Measurements from ENCODE around the gene TAS2R13.

Gene TAS2R13

DNA sequence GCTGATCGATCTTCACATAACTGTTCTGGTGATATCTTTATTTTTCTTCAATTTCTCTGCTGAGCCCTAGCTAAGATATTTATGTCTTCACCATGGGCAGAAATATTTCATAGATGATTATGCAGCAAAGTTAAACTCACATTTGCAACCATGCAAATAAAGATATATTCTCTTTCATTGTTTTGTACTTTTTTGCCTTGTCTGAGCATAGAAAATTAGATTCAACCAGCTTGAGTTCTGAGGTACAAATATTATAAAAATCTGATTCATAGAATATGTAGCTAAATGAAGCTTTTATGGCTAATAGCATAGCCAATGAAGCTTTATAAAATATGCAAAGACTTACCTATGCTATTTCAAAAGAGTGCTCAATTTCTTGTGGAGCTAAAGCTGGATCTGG, at the start of gene TAS2R13:
TSS of gene TAS2R13 (minus strand) at position 101 of the 400 bp plus-strand sequence. CDS start 264 bp downstream, outside the sequence.
- DNase-seq: no peak

DNA sequence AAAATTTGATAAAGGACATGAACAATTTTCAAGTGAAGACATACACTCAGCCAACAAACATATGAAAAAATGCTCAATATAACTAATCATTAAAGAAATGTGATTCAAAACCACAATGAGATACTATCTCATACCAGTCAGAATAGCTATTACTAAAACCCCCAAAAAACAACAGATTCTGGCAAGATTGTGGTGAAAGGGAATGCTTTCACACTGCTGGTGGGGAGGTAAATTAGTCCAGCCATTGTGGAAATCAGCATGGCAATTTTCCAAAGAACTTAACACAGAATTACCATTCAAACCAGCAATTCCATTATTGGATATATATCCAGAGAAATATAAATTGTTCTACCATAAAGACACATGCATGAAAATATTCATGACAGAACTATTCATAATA, 48.4 kb upstream of the TAS2R13 start:
- DNase-seq: no peak

DNA sequence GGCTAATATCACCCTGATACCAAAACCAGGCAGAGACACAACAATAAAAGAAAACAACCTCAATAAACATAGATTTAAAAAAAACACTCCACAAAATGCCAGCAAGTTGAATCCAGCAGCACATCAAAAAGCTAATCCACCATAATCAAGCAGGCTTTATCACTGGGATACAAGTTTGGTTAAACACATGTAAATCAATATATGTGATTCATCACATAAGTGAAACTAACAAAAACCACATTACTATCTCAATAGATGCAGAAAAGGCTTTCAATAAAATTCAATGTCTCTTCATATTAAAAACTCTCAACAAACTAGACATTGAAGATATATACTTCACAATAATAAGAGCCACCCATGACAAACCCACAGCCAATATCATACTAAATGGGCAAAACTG, 46.7 kb upstream of the TAS2R13 start:
- DNase-seq: no peak

DNA sequence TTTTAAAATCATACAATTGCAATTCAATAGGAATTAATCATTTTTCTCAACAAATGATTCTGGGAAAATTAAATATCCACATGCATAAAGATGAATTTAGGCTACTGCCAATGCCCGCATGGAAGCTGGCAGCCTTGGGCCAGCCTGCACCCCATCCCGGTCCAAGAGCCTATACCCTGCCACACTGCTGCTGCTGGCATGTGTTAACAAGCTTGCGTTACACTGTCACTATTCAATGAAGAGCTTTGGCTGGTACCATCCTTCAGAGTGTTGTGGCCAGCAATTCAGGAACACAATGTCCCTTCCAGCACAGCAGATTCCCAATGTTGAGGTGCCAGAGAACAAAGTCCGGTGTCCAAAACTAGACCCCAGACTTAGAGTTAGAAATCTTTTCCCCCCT, 43.3 kb upstream of the TAS2R13 start:
- no peak for DNase-seq

GRCh38 chr12:10943167-10943566, 33.8 kb upstream of the TAS2R13 start:
- no peak for DNase-seq

GRCh38 chr12:10941916-10942607, 32.7 kb upstream of the TAS2R13 start:
- no peak for DNase-seq

GRCh38 chr12:10941369-10941768, 32.0 kb upstream of the TAS2R13 start:
- DNase-seq: no peak

DNA sequence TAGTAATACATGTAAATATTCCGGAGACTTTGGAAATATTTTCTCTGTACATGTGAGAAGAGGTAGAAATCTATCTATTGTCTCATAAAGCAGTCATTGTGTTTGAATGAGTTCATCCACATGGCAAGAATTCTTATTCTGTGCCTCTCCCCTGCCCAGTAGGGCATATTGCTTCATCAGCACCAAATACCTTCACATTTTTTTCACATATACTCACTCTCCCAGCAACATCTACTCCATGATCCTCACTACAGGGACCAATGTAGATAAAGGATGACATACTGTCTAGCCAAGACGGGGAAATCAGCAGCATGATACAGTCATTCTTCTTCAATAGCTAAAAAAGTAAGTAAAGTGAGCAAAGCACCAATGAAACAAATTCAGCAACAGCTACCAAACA, 31.0 kb upstream of the TAS2R13 start:
- no peak for DNase-seq

DNA sequence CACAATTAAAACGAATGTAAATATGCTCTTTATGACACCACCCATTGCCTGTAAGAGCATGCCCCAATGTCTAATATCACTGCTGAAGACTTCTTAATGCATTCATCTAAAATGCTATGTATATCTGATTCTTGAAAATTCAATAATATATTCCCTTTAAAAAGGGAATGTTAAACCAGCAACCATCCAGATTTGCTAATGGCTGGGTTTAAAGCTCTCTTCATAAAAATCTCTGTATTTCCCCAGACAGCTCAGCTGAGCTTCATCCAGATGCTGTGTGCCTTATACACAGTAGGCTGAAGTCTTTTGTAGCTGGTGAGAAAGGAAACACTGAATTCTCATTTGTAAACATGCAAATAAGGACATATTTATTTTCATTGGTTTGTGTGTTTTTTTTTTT, 29.8 kb upstream of the TAS2R13 start, which contains the start of gene TAS2R14:
TSS of gene TAS2R14 (minus strand) at position 101 of the 400 bp plus-strand sequence. CDS start at position 45, 56 bp downstream.
- DNase-seq: no peak

- DNase-seq: no peak
Observed at GRCh38 chr12:10936506-10936905, 27.1 kb upstream of the TAS2R13 start.

GRCh38 chr12:10928746-10929286, 19.5 kb upstream of the TAS2R13 start, which contains the start of gene PRH2:
Gene PRH2, plus strand, starts transcription at chr12:10929236. Its CDS starts 38 bp downstream, at chr12:10929274.
- DNase-seq: no peak

GRCh38 chr12:10926269-10926668, 16.9 kb upstream of the TAS2R13 start:
- no peak for DNase-seq

DNA sequence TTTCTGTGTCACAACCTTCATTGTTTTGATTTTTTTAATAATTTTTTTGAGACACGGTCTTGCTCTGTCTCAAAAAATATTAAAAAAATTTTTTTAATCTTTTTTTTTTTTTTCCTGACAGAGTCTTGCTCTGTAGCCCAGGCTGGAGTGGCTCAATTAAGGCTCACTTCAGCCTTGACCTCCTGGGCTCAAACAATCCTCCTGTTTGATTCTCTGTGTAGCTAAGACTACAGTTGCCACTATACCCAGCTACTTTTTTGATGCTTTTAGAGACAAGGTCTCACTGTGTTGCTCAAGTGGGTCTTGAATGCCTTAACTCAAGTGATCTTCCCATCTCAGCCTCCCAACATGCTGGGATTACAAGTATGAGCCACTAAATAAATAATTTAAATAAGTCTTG, 10.4 kb upstream of the TAS2R13 start:
- no peak for DNase-seq

DNA sequence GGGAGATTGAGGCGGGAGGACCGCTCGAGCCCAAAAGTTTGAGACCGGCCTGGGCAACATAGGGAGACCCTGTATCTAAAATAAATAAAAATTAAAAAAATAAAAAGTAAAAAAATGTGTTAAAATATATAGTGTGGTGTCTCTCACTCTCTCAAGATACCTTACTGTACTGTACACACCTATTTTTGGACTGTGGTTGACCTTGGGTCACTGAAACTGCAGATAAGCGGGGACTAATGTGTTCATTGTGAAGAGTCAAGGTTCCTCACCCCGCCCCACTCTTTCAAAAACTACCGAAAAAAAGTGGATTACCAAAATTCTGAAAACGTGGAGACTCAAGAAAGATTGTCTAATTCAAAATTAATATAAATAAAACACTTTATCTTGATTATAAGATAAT, 1.0 kb upstream of the TAS2R13 start:
- no peak for DNase-seq

GRCh38 chr12:10904686-10905085, 4.7 kb downstream of the TAS2R13 start:
- no peak for DNase-seq

GRCh38 chr12:10901427-10901826, 7.9 kb downstream of the TAS2R13 start:
- DNase-seq: no peak

GRCh38 chr12:10900972-10901371, 8.4 kb downstream of the TAS2R13 start:
- DNase-seq: no peak

DNA sequence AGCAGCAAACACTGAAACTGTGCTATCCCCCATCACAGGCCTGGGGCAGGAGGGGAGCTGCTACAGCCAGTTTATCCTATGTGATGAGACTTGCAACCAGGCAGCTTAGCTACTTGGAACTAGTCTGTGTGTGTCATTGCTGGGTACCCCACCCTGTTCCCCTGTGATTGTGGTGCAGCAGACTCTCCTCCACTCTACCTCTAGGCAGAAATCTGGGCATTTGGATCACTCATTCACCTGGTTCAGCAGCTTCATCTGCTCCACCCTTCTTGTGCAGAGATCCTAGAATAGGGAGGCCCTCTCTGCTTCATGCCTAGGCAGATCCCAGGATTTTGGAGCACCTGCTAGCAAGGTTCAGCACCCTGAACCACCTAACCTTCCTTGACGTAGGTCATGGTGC, 8.8 kb downstream of the TAS2R13 start:
- no peak for DNase-seq

DNA sequence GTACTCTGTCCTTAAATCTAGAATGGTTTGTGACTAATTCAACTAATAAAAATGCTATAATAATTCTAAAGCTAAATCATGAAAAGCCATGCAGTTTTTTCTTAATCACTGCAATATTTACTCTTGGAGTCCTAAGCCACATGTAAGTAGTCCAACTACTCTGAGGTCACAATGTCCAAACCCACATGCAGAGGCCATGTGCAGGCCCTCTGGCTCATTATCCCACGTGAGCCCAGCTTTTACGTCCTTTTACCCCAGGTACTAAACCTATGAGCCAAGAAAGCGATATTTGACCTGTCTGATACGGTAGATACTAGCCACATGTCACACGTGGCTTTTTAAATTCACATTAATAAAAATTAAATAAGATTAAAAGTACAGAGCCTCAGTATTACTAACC, 12.5 kb downstream of the TAS2R13 start:
- no peak for DNase-seq

DNA sequence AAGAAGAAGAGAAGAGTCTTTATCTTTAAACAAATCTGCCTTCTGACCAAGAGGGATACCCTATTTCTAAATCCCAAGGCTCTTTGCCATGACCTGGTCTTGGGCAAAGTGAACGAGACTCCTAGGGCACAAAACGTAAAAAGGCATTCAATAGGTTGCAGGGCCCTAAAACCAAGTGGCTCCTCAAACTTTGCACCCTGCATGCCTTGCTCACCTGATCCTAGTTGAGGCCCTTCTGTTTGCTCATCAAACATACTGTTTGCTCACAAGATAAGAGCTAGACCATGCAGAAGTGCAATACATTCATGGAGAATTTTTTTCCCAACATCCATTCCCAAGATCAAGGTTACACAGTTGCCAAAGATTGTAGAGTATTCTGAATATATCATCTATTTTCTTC, 17.4 kb downstream of the TAS2R13 start:
- DNase-seq: no peak

GRCh38 chr12:10889226-10889625, 20.1 kb downstream of the TAS2R13 start:
- DNase-seq: no peak

DNA sequence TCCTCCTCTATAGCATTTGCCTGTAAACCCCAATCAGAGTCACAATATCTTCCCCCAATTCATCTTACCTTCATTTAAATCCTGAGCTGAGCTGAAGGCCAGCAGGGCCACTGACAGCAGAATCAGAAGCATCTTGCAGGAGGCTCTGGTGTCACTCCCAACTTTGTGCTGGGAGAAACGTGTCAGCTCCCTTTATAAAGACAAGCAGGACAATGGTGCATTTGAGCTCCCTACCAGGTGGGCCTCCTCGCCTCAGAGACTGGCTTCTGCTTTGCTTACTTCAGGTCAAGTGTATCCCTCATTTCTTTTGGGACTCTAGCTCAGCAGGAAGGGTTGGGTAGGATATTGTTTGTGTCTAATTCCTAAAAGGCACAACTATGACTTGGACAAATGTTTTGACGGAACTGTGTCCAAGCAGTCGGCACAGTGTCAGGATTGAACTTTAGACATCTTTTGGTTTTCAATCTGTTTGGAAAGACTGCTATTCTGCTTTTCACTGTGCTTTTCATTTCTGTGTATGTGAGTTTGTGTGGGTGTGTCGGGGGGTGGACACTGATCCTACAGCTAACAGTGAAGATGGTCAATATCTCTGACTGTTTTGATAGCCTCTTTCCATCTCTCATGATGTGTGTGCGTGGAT, 25.2 kb downstream of the TAS2R13 start, which contains the start of gene PRH1:
TSS of gene PRH1 (minus strand) at position 170 of the 640 bp plus-strand sequence. CDS start at position 132, 38 bp downstream.
- DNase-seq: no peak

GRCh38 chr12:10873378-10873777, 36.0 kb downstream of the TAS2R13 start:
- no peak for DNase-seq

DNA sequence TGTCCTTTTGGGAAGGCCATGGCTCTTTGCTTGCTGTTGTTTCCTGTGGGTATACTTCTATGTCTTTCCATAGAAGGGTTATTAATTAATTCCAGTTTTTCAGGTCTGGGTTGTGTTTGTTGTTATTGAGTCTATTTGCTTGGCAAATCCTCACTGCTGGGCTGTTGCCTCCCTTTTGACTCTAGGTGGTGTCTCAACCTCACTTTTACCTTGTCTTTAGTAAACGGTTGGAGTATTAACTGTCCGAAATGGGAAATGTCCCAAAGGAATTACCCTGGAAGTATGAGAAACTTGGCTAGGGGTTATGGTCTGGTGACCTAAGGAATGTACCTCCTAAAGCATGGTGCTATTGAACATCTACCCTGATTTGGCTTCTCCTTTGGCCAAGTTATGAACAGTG, 42.0 kb downstream of the TAS2R13 start:
- no peak for DNase-seq

All from stimulated activated CD4-positive, alpha-beta T cell treated with anti-CD3 and anti-CD28 coated beads, Interleukin-12 subunit alpha, Interleukin-12 subunit beta, amount 100 ng/mL, for 4 hours (primary cell).